ENCODE data around the gene CCDC112. TPM values are rescaled to one million over a fixed set of nuclear protein-coding genes. Genes with fewer than 3 reads are reported as not detected.

The CCDC112 gene
- total and polyA plus RNA-seq, 8 donors, result 6.0 to 22.0 (median 15.9) TPM

DNA sequence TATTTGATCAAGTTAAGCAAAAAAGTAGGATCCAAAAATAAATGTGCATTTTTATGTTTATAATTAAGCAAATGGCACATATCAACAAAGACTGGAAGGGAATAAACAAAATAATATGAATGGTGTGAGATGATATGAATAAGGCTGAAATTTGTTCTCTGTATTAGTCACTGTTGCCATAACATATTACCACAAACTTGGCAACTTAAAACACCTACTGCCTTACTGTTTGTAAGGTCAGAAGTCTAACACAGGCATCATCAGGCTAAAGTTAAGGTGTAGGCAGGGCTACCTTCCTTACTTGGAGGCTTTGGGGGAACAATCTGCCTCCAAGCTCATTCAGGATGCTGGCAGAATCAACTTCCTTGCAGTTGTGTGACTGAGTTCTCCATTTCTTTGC lies 53.0 kb downstream of the CCDC112 start:
- Histone ChIP-seq H3K9me3 (no peaks in the 10 kb centered on the region), H3K4me3 (no peak overlapping the region), H3K4me1 (peaks cover 0 to 6% of the 10 kb centered on the region in 2 donors), H3K27me3 (no peaks in the 10 kb centered on the region), H3K27ac (no peak overlapping the region), H3K36me3 (peaks cover 0 to 28% of the 10 kb centered on the region in 2 donors)
- TF ChIP-seq, protein P1, sequence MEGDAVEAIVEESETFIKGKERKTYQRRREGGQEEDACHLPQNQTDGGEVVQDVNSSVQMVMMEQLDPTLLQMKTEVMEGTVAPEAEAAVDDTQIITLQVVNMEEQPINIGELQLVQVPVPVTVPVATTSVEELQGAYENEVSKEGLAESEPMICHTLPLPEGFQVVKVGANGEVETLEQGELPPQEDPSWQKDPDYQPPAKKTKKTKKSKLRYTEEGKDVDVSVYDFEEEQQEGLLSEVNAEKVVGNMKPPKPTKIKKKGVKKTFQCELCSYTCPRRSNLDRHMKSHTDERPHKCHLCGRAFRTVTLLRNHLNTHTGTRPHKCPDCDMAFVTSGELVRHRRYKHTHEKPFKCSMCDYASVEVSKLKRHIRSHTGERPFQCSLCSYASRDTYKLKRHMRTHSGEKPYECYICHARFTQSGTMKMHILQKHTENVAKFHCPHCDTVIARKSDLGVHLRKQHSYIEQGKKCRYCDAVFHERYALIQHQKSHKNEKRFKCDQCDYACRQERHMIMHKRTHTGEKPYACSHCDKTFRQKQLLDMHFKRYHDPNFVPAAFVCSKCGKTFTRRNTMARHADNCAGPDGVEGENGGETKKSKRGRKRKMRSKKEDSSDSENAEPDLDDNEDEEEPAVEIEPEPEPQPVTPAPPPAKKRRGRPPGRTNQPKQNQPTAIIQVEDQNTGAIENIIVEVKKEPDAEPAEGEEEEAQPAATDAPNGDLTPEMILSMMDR (IDR thresholded peaks at IDR 0.05), result no peak
- intact Hi-C loops (cut with DNase I), result loop anchor here in 1 of 2 donors (10.0 kb wide), 1 partner anchor 149 kb away; no protein-coding TSS in a partner anchor
- peak; percentile 56 for ATAC-seq
- DNase-seq, result no peak

DNA sequence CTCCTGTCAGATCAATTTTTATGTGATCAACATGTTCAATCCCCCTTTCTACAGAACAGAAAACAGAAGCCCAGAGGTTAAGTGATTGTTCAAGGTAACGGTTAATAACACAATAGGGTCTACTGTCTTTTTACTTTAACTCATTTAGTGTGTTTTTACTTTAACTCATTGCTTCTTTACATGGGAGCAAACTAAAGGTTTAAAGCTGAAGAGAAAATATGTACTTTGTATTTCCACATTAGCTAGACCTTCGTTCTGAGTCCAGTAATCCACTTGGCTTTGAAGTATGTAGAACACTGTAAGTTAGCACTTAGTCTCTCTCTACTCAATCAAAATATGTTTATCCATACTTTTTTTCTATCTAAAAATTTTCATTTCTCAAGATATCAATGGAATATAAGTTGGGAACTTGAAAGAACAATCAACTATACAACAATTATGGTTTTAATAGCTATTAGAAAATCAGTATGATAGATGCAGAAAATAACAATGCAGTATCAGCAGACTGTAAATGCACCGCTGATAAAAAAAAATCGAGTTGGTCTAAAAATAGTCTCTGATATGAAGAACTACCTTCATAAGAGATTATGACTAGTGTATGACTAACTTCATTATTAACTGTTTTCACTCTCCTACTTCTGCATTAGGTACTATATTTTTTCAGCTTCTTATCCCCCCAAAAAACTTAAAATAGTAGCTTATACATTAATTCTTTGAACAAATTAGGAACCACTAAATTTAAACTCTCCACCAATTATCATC lies 54.4 kb downstream of the CCDC112 start:
- no peak overlapping the region for H3K4me3 ChIP-seq
- ATAC-seq (peak; percentile 70), DNase-seq (no peak)
- H3K9me3 ChIP-seq, result no peaks in the 10 kb centered on the region
- H3K27me3 ChIP-seq, result no peaks in the 10 kb centered on the region
- peaks cover 0 to 29% of the 10 kb centered on the region in 2 donors for H3K36me3 ChIP-seq
- TF ChIP-seq, protein P1 (IDR thresholded peaks at IDR 0.05), result no peak
- no peak overlapping the region for H3K27ac ChIP-seq
- H3K4me1 ChIP-seq, result peaks cover 0 to 6% of the 10 kb centered on the region in 2 donors
- intact Hi-C loops (cut with DNase I), result loop anchor here in 1 of 2 donors (10.0 kb wide), 1 partner anchor 147 kb away; no protein-coding TSS in a partner anchor

DNA sequence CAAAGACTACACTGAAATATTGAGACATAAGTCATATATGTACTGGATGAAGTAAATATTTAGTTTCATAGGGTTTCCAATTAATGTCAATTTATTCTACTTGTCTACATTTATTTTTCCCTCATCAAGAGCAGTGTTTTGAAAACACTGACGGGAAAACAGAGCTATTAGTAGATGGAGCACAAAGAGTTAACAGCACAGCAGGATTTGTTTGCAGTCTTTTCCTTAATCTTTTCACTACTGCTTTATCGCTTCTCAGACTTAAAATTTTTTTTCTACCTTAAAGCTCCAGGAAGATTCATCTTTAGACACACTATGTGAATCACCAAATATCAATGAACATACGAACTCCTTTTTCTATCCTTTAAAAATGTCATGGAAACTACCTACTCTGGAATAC lies 59.4 kb downstream of the CCDC112 start:
- ATAC-seq (no peak), DNase-seq (no peak)
- no peaks in the 10 kb centered on the region for H3K4me1 ChIP-seq
- intact Hi-C loops (cut with DNase I), result no loop called here
- no peaks in the 10 kb centered on the region for H3K9me3 ChIP-seq
- H3K4me3 ChIP-seq, result no peak overlapping the region
- H3K36me3 ChIP-seq, result peaks cover 0 to 47% of the 10 kb centered on the region in 2 donors
- H3K27me3 ChIP-seq, result no peaks in the 10 kb centered on the region
- TF ChIP-seq, protein P1 (IDR thresholded peaks at IDR 0.05), result no peak
- no peak overlapping the region for H3K27ac ChIP-seq

DNA sequence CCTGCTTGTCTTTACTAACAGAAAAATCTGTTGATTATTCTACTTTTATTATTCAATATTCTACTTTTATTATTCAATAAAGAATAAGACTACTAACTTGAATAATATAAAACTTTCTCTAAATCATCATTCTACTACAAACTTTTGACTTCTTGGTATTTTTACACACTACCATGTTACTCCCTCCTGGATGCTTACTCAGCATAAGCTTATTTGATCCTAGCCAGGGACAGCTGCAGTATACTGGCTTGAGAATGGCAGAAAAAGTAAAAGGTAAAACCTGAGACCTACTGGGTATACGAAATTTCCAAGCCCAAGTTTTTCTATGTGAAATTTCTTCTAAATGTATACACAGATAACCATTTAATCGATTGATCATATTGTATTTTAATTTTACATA lies 59.9 kb downstream of the CCDC112 start:
- H3K9me3 ChIP-seq, result no peaks in the 10 kb centered on the region
- ATAC-seq (no peak), DNase-seq (no peak)
- H3K27ac ChIP-seq, result no peak overlapping the region
- H3K4me3 ChIP-seq, result no peak overlapping the region
- H3K36me3 ChIP-seq, result peaks cover 0 to 52% of the 10 kb centered on the region in 2 donors
- TF ChIP-seq, protein P1 (IDR thresholded peaks at IDR 0.05), result no peak
- H3K4me1 ChIP-seq, result no peaks in the 10 kb centered on the region
- intact Hi-C loops (cut with DNase I), result no loop called here
- no peaks in the 10 kb centered on the region for H3K27me3 ChIP-seq

DNA sequence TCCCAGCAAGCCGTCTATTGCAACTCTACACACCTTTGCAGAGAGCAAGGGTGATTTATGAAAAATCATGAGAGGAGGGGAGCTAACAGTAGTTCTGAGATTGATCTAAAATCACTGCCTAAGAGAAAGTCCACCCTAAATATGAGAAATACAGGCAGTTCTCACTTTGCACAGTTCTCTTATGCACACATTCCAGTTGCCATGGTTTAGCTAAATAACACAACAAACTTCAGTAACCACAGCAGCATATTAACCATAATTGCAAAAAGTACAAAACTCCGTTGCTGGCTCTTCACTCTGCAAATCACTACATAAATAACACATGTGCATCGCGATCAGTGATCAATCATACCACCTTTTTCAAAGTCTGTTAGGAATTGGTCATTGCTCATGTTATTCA lies 64.9 kb downstream of the CCDC112 start:
- Histone ChIP-seq H3K4me1 (no peaks in the 10 kb centered on the region), H3K4me3 (no peak overlapping the region), H3K27me3 (no peaks in the 10 kb centered on the region), H3K36me3 (peaks cover 0 to 52% of the 10 kb centered on the region in 2 donors), H3K9me3 (no peaks in the 10 kb centered on the region), H3K27ac (no peak overlapping the region)
- no peak for DNase-seq
- ATAC-seq, result peak; percentile 31
- TF ChIP-seq, protein P1 (IDR thresholded peaks at IDR 0.05), result no peak
- intact Hi-C loops (cut with DNase I), result no loop called here
